SKM-1 treated with dmso at 0.1 percent for 144 hours (cell line): Measurements from ENCODE around the gene FAM184A.
"Not testable (repeated sequence)": the region's sequence is repeated elsewhere in the genome, so short reads cannot be mapped to it uniquely, and the experiment has no call there.

Source experiments
- DNase-seq: peaks from one replicate; lab custom pipeline; 2025; ENCODE audit not compliant: unreplicated experiment; lab: John Stamatoyannopoulos, UW

FAM184A gene

GRCh38 chr6:119078376-119079282 lies at the start of gene FAM184A:
Gene FAM184A (minus strand): TSS chr6:119078664. CDS start chr6:119078299, 365 bp downstream.
- peak; percentile 90 for DNase-seq

GRCh38 chr6:119127627-119128026 lies 49.2 kb upstream of the FAM184A start:
- no peak for DNase-seq

- no peak for DNase-seq
Observed at GRCh38 chr6:119126826-119127225, 48.4 kb upstream of the FAM184A start.

- DNase-seq: no peak
Observed at GRCh38 chr6:119126140-119126539, 47.7 kb upstream of the FAM184A start.

- no peak for DNase-seq
Observed at GRCh38 chr6:119125576-119125975, 47.1 kb upstream of the FAM184A start.

- no peak for DNase-seq
Observed at GRCh38 chr6:119124079-119124824, 45.8 kb upstream of the FAM184A start.

- no peak for DNase-seq
Observed at GRCh38 chr6:119122336-119122735, 43.9 kb upstream of the FAM184A start.

GRCh38 chr6:119121367-119121766 lies 42.9 kb upstream of the FAM184A start:
- DNase-seq: no peak

- DNase-seq: peak; percentile 83
Observed at GRCh38 chr6:119119989-119120388, 41.5 kb upstream of the FAM184A start.

- DNase-seq: not testable (repeated sequence)
Observed at GRCh38 chr6:119119062-119119461, 40.6 kb upstream of the FAM184A start.

GRCh38 chr6:119116712-119117281 lies 38.3 kb upstream of the FAM184A start:
- DNase-seq: no peak

- no peak for DNase-seq
Observed at GRCh38 chr6:119113961-119114360, 35.5 kb upstream of the FAM184A start.

- peak; percentile 79 for DNase-seq
Observed at GRCh38 chr6:119112812-119113530, 34.5 kb upstream of the FAM184A start.

- DNase-seq: peak; percentile 58
Observed at GRCh38 chr6:119110601-119111548, 32.4 kb upstream of the FAM184A start.

GRCh38 chr6:119109654-119110325 lies 31.3 kb upstream of the FAM184A start:
- no peak for DNase-seq

- DNase-seq: no peak
Observed at GRCh38 chr6:119108076-119108475, 29.6 kb upstream of the FAM184A start.

- no peak for DNase-seq
Observed at GRCh38 chr6:119105282-119105681, 26.8 kb upstream of the FAM184A start.

- no peak for DNase-seq
Observed at GRCh38 chr6:119102901-119103300, 24.4 kb upstream of the FAM184A start.

GRCh38 chr6:119100115-119100514 lies 21.7 kb upstream of the FAM184A start:
- DNase-seq: no peak
